Stimulated activated CD8-positive, alpha-beta memory T cell treated with anti-CD3 and anti-CD28 coated beads, Interleukin-2, amount 100 ng/mL, for 48 hours (primary cell): Measurements from ENCODE around the gene MTRR.
A peak's percentile ranks its signal among the peaks of the same experiment; 100 is the strongest.
"Not testable (repeated sequence)": the region's sequence is repeated elsewhere in the genome, so short reads cannot be mapped to it uniquely, and the experiment has no call there.

Source experiments
- DNase-seq, 2 donors: peaks; one replicate each; pipeline ENCODE4 v3.0.0-alpha.2; 2020; ENCODE audit warnings: low read depth in 2 of 2

The MTRR gene

GRCh38 chr5:7897014-7897600 lies 28.2 kb downstream of the MTRR start:
- peak in 1 of 2 donors; percentile 14 for DNase-seq

- DNase-seq = no peak
Observed at GRCh38 chr5:7902201-7902600, 33.3 kb downstream of the MTRR start.

GRCh38 chr5:7902666-7903625 lies 34.0 kb downstream of the MTRR start:
- no peak for DNase-seq

- no peak for DNase-seq
Observed at GRCh38 chr5:7904170-7904569, 35.2 kb downstream of the MTRR start.

- no peak for DNase-seq
Observed at GRCh38 chr5:7907612-7908011, 38.7 kb downstream of the MTRR start.

DNA sequence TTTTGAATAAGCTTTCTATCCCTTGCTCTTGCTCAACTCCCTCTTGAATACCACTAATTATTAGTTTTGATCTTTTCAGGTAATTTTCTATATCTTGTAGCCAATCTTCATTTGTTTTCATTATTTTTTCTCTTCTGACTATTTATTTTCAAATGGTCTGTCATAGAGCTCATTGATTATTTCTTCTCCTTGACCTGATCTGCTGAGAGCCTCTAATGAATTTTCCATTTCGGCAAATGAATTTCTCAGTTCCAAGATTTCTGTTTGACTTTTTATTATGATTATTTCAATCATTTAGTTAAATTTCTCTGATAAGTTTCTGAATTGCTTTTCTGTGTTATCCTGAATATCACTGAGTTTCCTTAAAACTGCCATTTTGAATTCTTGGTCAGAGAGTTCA lies 39.4 kb downstream of the MTRR start:
- DNase-seq = no peak

DNA sequence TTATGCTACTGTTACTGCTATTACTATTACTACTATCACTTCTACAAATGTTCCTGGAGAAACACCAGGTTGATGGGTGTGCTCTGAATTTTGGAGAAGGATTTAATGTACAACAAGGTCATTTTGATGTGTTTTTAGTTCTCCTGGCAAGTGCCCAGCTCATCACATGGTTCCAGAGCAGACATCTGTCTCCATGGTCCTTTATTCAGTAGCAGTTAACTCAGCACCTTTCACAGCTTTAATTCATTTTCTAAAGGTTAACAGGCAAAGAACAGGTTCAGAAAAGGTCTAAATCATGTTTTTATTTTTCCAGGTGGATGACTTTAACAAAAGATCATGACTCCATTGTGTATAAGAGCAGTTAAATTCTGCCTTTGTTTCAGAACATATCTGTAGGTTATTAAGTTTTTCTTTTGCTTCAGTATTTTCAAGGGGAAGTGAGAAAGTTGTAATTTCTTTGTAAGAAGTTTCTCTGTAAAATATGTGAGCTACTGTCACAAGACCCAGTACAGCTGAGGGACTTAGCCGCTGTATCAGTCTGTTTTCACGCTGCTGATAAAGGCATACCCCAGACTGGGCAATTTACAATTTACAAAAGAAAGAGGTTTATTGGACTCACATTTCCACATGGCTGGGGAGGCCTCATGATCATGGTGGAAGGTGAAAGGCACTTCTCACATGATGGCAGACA lies 41.9 kb downstream of the MTRR start:
- no peak for DNase-seq

- not testable (repeated sequence) for DNase-seq
Observed at GRCh38 chr5:7911429-7911771, 42.5 kb downstream of the MTRR start.

- DNase-seq = no peak
Observed at GRCh38 chr5:7916171-7916804, 47.3 kb downstream of the MTRR start.

- no peak for DNase-seq
Observed at GRCh38 chr5:7917130-7918123, 48.5 kb downstream of the MTRR start.

GRCh38 chr5:7925961-7926695 lies 57.2 kb downstream of the MTRR start:
- no peak for DNase-seq

- DNase-seq = no peak
Observed at GRCh38 chr5:7926720-7927119, 57.8 kb downstream of the MTRR start.

DNA sequence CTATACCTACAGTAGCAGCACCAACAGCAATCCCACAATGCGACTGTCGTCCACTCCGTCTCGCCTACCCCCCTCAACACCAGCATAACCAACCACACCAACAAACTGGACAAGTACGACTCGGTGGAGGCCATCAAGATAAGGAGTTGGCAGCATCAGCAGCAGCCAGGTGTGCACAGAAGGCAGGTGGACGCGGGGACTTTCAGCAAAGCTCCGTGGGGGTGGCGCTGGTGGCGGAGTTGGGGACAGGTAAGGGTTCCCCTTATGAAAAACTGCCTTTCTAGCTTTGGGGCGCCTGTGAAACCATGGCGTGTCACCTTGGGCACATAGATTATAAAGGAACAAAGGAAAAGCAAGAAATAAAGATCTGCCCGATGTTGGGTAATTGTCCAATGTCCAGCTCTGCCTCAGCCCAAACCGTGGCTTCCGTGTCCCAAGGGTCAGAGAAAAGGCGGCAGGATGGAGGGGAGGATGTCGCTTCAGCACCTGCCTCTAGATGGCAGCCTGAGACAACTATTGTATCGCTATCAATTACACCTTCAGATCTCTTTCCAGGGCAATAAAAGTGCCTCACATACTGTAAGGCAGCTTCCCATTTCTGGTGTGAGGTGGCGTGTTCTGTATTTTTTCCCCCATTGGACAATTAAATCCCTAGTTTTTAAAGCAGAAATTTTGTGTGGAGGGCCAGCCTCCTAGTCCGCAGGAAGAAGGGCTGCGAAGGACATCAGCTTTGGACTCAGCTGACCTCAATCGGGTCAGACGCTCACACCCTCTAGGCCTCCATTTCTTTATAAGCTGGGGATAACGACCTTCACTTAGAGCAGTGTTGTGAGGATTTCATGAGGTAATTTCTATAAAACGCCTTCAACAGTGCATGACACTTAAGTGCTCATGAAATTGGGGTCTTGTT lies 58.8 kb downstream of the MTRR start:
- peak in 1 of 2 donors; percentile 22 for DNase-seq

- DNase-seq = no peak
Observed at GRCh38 chr5:7930011-7930410, 61.1 kb downstream of the MTRR start.

DNA sequence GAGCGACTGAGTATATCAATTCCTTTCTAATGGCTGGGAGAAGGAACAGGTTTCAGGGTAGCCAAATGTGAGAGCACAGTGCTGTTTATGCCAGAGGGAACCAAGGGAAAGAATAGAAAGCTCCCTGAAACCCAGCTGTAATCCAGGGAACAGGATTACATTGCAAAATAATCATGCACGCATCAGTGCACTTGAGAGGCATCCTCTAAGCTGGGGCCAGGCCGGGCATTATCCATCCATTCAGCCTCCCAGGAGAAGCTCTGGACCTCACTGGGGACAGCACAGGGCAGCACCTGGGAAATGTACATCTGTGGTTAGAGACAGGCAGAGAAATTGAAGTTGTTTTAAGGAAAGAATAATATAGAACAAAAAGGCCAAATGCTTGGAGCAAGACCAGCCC lies 72.7 kb downstream of the MTRR start:
- no peak for DNase-seq

DNA sequence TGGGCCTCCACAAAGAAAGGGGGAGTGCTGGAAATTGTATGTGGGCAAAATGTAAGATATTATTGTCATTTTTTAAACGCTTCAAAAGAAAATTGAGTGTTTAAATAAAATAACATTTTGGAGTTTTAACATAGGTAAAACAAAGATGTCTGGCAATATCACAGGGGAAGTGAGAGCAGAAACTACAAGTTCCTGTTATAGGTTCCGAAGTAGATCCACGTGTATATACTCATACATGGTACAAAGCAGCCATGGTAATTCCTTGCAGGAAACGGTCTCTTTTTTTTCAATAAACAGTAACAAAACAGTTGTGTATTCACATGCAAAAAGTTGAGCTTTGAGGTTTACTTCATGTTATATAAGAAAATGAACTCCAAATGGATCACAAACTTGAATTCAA lies 78.4 kb downstream of the MTRR start:
- no peak for DNase-seq
